ENCODE data around the gene THRA.

GRCh38 chr17:40113110-40113906 lies 50.5 kb downstream of the THRA start:
- TF ChIP-seq POLR2AphosphoS5 (IDR thresholded peaks at IDR 0.05) (peak; percentile 99), CTCF (IDR thresholded peaks at IDR 0.05) (peak; percentile 90 to 100 (median 95))
